ENCODE results near the gene SEC24C.

SEC24C gene

GRCh38 chr10:73814276-73814895, 70.2 kb downstream of the SEC24C start:
- no peak for DNase-seq

DNA sequence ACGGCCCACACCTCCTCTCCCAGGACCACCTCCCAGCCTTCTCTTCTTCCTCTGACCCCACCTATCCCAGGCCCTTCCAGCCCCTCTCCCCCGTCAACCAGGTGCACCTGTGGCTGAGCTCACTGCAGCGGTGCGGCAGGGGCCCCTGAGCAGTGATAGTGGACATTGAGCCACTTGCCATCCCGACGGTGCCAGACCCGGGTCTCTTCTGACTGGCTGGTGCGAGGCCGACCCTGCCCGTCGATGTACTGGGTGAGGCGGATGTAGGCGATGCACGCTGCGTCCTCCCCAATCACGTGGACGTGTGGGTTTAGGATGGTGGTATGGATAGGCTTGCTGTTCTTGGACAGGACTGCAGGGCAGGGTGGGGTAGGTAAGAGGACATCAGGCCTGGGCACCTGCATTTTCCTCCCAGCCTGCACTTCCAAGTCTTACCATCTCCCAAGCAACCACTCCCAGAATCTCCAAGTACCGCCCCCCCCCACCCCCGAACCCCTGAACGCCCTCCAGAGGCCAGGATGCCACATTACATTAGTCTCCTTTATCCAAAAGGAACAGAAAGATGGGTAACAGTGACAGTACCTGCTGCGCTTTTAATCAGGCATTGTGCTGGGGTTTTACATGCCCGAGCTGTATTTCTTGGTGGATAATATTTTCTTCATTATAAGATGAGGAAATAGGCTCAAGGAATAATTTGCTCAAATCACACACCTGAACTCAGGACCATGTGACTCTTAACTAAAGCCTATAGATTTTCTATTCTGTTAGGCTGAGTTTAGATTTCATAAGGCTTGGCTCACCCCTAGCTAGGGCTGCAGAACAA, 70.9 kb downstream of the SEC24C start:
- DNase-seq, result no peak

- no peak for DNase-seq
These were observed 71.5 kb downstream of the SEC24C start for GRCh38 chr10:73815719-73816030.

DNA sequence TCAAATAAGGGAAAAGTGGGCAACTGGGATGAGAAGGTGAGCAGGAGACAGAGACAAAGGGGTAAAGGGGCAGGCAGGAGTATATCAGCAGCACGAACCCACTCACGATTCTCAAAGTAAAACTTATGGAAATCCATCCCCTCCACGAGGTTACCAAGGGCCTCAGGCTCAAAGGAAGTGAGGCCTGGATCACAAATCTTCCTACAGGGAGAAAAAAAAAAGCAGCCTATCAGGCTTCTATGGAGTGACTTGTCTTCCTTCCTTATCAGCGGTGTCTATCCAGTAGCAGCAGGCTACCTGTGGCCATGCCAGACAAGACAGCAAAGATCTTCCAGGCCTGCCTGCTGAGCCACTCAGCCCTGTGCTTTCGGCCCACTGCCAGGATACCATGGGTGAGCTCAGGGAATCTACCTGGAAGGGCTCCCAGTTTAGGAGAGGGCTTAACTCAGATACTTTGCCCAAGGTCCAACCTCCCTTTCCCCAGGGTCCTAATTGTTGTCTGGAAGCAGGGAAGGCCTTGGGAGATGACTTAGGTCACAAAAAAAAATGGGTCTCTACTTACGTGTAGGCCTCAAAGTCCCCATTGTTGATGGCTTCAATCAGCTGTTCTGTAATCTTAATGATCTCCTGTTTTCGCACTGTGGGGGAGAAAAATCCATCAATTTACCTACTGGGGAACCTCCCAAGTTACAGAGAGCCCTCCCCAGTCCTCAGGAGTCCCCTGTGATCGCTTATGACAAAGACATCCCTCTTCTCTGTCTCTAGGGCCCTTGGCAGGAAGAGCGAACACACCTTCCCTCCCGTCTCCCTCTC, 73.0 kb downstream of the SEC24C start:
- DNase-seq, result no peak

DNA sequence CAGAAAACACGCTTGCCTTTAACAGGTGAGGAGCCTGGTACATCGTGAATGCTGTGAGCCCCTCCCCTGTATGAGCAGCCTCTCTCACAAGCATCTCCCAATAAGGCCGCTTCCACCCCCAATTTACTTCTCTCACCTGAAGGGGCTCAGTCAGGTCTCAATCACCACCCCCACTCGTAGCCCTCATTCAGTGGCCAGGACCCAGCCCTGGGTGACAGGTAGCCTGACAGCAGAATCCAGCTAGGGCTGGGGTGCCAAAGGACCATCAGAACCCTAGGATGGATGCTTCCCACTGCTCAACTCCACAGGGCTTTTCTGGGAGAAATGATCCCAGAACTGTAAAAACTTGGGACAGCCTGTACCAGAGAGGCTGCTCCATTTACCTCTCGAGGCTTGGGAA, 73.7 kb downstream of the SEC24C start:
- no peak for DNase-seq

DNA sequence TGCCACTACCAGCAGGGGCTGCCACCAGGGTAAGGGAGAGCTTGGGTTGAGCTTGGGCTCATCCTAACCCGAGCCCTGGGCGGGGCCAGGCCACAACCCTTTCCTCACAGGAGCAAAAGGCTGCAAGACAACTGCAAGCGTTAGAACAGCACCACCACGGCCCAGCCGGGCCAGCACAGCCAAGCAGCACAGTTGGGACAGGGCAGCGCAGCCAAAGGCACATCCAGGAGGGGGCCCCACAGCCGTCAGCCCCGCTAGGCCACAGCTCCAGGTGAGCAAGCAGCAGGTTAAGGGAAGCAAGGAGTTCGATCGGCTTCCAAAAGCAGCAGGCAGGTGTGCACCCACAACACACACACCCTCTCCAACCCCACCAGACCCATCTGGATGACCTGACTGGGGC, 74.2 kb downstream of the SEC24C start:
- DNase-seq, result no peak

DNA sequence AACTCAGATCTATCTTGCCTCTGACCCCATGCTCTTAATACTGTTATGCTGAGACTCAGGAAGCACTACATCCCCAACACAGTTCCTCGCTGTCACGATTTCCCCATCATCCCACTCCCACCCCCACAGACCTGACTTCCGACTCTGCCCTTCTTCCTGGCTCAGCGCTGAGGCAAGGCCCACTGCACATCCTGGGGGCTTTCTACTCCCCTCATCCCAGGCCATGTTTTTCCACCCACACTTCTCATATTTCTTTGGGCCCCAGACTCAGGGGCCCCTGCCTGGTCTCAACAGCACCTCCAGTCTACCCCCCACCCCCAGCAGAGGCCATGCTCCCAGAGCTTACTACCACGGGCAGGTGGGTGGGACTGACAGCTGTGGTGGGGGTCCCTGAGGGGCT, 74.9 kb downstream of the SEC24C start:
- DNase-seq, result no peak

DNA sequence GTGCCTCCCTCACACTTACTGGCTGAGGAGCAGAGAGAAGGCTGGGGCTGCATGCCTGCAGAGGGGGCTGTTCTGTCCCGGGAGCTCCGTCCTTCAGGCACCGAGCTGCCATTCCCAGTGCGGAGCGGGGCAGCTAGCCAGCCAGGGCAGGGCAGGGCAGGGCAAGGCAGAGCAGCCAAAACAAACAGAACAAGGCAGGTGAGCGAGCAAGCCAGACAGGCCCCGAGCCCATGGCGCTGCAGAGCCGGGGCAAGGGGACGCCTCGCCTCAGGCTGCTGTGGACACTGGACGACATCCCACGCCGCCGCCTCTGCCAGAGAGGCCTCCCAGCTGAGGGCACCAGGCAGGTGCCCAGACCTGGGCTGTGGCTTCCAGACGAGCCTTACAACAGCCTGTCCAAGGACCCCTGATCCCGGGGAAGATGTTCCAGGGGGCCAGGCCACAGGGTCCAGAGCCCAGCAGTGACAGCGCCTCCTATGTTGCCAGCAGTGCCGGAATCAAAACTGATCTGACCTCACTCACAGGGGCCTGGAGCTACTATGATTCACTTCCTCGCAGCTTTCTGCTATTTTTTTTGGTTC, 75.4 kb downstream of the SEC24C start:
- no peak for DNase-seq

All from NCI-H1694 treated with DMSO at 0.1 percent for 48 hours (cell line).